ENCODE data around the gene SLC19A2.

The SLC19A2 gene

DNA sequence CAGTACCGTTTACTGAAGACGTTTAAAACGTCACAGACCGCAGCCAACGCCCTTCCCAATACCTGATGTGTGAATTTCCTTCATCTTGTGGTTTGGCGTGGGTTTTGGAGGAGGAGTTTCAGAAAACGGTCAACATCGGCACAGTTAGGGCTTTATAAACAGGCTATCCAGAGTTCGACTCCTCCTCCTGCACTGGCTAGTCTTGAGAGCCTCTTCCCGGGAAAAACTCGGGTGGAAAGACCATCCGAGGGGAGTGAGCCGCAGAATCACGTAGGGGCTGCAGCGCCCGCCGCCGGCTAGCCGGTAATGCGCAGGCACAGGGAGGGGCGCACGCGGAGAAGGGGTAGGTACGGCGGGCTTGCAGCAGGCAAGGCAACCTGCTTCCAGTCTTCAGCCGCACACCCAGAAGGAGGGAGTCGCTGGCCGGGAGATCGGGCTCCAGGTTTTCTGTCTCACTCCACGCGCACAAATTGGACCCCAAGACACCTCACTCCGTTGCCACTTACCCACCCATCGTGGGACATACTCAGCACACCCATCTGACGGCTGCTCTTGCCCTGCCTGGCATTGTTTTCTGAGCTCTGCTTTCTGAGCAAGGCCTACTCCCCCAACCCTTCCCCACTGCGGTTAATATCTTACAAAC, 25.4 kb downstream of the SLC19A2 start:
- Histone ChIP-seq H3K4me1 (ENCODE audit: control insufficient read depth, insufficient read depth, low read length) (no peaks in the 10 kb centered on the region), H3K27ac (ENCODE audit: insufficient read depth, low read depth, low read length, poor library complexity, severe bottlenecking) (no peak overlapping the region), H3K9me3 (ENCODE audit: control insufficient read depth, low read length) (peaks cover 6% of the 10 kb centered on the region), H3K27me3 (ENCODE audit: control insufficient read depth, insufficient read depth, low read length, poor library complexity, severe bottlenecking) (no peaks in the 10 kb centered on the region), H3K4me3 (ENCODE audit: insufficient read depth, low read depth, low read length) (no peak overlapping the region), H3K36me3 (ENCODE audit: control insufficient read depth, insufficient read depth, low read length) (no peaks in the 10 kb centered on the region)
- WGBS, 2 experiments = 90% methylated on average over 35 of the region's 35 CpGs

DNA sequence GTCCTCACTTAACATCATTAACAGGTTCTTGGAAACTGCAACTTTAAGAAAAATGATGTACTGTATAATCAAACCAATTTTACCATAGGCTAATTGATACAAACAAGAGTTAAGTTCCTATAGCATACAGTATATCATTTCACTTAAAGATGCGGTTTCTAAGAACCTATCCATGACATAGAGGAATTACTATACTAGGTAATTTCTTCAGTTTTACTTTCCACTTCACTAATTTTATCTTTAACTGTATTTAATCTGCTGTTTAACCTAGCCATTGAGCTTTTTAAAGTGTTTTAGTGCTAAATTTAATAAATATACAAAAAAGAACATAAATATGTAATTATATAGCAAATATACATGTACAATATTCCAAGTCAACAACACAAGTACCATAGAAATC, 28.3 kb downstream of the SLC19A2 start:
- H3K27ac ChIP-seq (ENCODE audit: insufficient read depth, low read depth, low read length, poor library complexity, severe bottlenecking) = no peak overlapping the region
- no peak overlapping the region for H3K4me3 ChIP-seq (ENCODE audit: insufficient read depth, low read depth, low read length)
- 83 to 100% methylated on average over 1 of the region's 1 CpG for WGBS, 2 experiments
- H3K4me1 ChIP-seq (ENCODE audit: control insufficient read depth, insufficient read depth, low read length) = no peaks in the 10 kb centered on the region
- H3K9me3 ChIP-seq (ENCODE audit: control insufficient read depth, low read length) = peaks cover 6% of the 10 kb centered on the region
- H3K27me3 ChIP-seq (ENCODE audit: control insufficient read depth, insufficient read depth, low read length, poor library complexity, severe bottlenecking) = no peaks in the 10 kb centered on the region
- H3K36me3 ChIP-seq (ENCODE audit: control insufficient read depth, insufficient read depth, low read length) = no peaks in the 10 kb centered on the region

DNA sequence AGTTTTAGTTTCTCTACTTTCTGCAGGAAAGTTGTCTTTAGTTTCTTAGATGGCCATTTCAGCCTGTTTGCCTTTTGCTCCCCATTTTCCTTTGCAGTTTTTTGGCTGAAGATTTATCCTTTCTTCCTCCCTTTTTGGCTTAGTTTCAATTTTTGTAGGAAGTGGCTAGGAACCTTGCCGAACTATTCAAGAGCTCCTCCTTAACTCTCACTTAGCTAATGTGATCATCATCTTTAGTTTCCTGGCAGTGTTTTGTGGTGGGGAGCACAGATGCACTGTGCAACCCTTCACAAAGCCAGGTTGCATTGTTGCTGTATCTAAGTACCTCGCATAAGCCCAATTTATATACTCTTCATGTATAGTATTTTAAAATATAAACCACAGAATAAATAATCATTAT, 29.7 kb downstream of the SLC19A2 start:
- no peaks in the 10 kb centered on the region for H3K4me1 ChIP-seq (ENCODE audit: control insufficient read depth, insufficient read depth, low read length)
- H3K9me3 ChIP-seq (ENCODE audit: control insufficient read depth, low read length) = peaks cover 6% of the 10 kb centered on the region
- no peaks in the 10 kb centered on the region for H3K36me3 ChIP-seq (ENCODE audit: control insufficient read depth, insufficient read depth, low read length)
- no peaks in the 10 kb centered on the region for H3K27me3 ChIP-seq (ENCODE audit: control insufficient read depth, insufficient read depth, low read length, poor library complexity, severe bottlenecking)
- H3K4me3 ChIP-seq (ENCODE audit: insufficient read depth, low read depth, low read length) = no peak overlapping the region
- H3K27ac ChIP-seq (ENCODE audit: insufficient read depth, low read depth, low read length, poor library complexity, severe bottlenecking) = no peak overlapping the region
- 91% methylated on average over 1 of the region's 2 CpGs; no CpG with 5 or more reads in 1 of the 2 experiments for WGBS, 2 experiments

DNA sequence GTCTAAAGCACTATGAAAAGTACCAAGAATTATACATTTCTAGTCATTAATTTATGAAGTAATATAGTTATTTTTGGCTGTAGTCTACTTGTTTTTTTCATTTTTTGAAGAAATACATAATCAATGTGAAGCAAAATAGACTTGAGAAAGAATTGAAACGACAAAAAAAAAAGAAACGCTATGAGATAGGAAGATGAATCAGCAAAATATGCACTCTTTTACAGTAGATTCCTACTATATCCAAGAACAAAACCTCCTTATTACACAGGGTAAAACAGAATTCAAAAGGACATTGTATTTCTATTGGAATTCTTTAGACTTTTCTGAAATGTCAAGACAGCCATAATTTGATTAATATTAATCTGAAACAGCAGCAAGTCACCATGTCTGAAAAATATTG, 32.8 kb downstream of the SLC19A2 start:
- no peak overlapping the region for H3K27ac ChIP-seq (ENCODE audit: insufficient read depth, low read depth, low read length, poor library complexity, severe bottlenecking)
- WGBS, 2 experiments = no CpG with 5 or more reads among the region's 2 CpGs
- H3K27me3 ChIP-seq (ENCODE audit: control insufficient read depth, insufficient read depth, low read length, poor library complexity, severe bottlenecking) = no peaks in the 10 kb centered on the region
- H3K4me1 ChIP-seq (ENCODE audit: control insufficient read depth, insufficient read depth, low read length) = no peaks in the 10 kb centered on the region
- no peaks in the 10 kb centered on the region for H3K36me3 ChIP-seq (ENCODE audit: control insufficient read depth, insufficient read depth, low read length)
- peaks cover 6% of the 10 kb centered on the region for H3K9me3 ChIP-seq (ENCODE audit: control insufficient read depth, low read length)
- H3K4me3 ChIP-seq (ENCODE audit: insufficient read depth, low read depth, low read length) = no peak overlapping the region

DNA sequence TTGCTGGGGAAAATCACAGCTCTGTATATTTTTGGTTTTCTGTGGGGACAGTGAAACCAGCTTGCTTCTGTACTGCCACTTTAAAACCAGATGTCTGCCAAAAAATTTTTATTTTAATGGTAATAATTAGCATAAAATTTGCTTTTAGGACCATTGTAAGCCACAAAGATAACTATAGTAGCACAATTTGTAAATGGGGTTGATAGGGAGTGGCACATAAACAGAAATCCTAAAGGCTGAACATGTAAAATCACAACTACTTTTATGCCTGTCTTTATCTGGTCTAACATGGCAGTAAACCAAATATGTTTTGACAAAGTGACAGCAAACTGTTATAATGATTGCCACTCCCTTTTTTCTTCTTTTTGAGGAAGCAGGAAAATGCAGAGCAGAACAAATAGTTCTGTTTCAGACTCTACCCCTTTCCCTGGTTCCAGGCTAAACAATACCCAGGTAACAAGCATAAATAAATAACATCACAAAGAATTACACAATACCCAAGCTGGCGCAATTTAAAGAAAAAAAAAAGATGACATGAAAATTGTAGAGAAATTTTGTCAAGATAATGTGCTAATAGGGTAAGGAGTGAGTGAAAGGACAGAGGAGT, 34.4 kb downstream of the SLC19A2 start:
- H3K36me3 ChIP-seq (ENCODE audit: control insufficient read depth, insufficient read depth, low read length) = no peaks in the 10 kb centered on the region
- WGBS, 2 experiments = 80 to 84% methylated on average over 1 of the region's 1 CpG
- H3K27me3 ChIP-seq (ENCODE audit: control insufficient read depth, insufficient read depth, low read length, poor library complexity, severe bottlenecking) = no peaks in the 10 kb centered on the region
- H3K9me3 ChIP-seq (ENCODE audit: control insufficient read depth, low read length) = no peaks in the 10 kb centered on the region
- H3K27ac ChIP-seq (ENCODE audit: insufficient read depth, low read depth, low read length, poor library complexity, severe bottlenecking) = no peak overlapping the region
- H3K4me1 ChIP-seq (ENCODE audit: control insufficient read depth, insufficient read depth, low read length) = no peaks in the 10 kb centered on the region
- H3K4me3 ChIP-seq (ENCODE audit: insufficient read depth, low read depth, low read length) = no peak overlapping the region

DNA sequence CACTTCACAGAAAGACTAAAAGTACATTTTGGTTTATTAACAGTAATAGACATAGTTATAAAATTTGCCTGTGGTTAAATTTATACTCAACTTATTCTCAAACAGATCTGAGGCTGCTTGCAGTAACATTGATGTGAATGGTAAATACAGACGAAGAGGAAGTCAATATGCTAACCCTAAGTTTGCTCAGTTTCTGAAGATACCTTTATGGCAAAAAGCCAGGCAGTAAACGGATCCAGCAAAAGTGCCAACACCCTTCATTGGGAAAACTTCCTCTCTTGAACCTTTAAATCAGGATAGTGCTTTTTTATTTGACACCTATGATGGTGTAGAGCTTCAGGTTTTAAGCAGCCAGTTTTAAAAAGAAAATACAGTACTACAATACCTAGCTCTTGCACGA, 41.8 kb downstream of the SLC19A2 start:
- H3K27me3 ChIP-seq (ENCODE audit: control insufficient read depth, insufficient read depth, low read length, poor library complexity, severe bottlenecking) = no peaks in the 10 kb centered on the region
- 90 to 91% methylated on average over 3 of the region's 3 CpGs for WGBS, 2 experiments
- no peak overlapping the region for H3K27ac ChIP-seq (ENCODE audit: insufficient read depth, low read depth, low read length, poor library complexity, severe bottlenecking)
- H3K36me3 ChIP-seq (ENCODE audit: control insufficient read depth, insufficient read depth, low read length) = no peaks in the 10 kb centered on the region
- no peak overlapping the region for H3K4me3 ChIP-seq (ENCODE audit: insufficient read depth, low read depth, low read length)
- H3K4me1 ChIP-seq (ENCODE audit: control insufficient read depth, insufficient read depth, low read length) = no peaks in the 10 kb centered on the region
- H3K9me3 ChIP-seq (ENCODE audit: control insufficient read depth, low read length) = no peaks in the 10 kb centered on the region

DNA sequence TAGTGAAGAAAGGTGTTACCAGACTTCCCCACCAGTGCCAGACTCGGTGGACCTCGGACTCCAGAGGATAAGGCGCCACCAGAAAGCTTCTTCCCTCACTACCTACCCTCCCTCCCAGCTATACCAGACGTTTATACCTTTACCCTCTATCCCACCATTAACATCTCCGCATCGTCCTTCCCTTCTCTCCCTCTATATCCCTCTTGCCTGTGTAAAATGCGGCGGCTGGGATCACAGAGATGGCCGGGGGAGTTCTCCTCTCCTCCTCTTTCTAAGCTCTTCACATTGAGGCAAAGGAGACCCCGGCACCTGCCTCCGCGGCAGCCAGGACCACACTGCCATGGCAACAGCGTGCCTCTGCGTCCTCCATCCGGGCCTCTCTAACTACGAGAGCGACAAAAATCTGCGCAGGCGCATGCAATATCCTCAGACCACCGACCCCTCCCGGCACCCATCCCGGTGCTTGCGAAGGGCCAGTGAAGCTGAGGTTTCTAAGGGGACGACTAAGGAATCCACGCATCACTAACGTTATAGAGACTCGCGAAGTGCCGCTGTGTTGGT, 58.6 kb downstream of the SLC19A2 start, which contains the start of gene CCDC181:
CCDC181 (minus strand) TSS at position 394 of the 561 bp plus-strand sequence. CDS start 2,547 bp downstream, outside the sequence.
- 1 to 2% methylated on average over 28 to 29 of the region's 29 CpGs for WGBS, 2 experiments
- H3K4me3 ChIP-seq (ENCODE audit: insufficient read depth, low read depth, low read length) = peak within 1 kb of the TSS; percentile 34
- H3K27me3 ChIP-seq (ENCODE audit: control insufficient read depth, insufficient read depth, low read length, poor library complexity, severe bottlenecking) = peaks cover 4% of the 10 kb centered on the region
- peaks cover 8% of the 10 kb centered on the region for H3K4me1 ChIP-seq (ENCODE audit: control insufficient read depth, insufficient read depth, low read length)
- H3K27ac ChIP-seq (ENCODE audit: insufficient read depth, low read depth, low read length, poor library complexity, severe bottlenecking) = peak within 1 kb of the TSS; percentile 19
- no peaks in the 10 kb centered on the region for H3K36me3 ChIP-seq (ENCODE audit: control insufficient read depth, insufficient read depth, low read length)
- no peaks in the 10 kb centered on the region for H3K9me3 ChIP-seq (ENCODE audit: control insufficient read depth, low read length)

DNA sequence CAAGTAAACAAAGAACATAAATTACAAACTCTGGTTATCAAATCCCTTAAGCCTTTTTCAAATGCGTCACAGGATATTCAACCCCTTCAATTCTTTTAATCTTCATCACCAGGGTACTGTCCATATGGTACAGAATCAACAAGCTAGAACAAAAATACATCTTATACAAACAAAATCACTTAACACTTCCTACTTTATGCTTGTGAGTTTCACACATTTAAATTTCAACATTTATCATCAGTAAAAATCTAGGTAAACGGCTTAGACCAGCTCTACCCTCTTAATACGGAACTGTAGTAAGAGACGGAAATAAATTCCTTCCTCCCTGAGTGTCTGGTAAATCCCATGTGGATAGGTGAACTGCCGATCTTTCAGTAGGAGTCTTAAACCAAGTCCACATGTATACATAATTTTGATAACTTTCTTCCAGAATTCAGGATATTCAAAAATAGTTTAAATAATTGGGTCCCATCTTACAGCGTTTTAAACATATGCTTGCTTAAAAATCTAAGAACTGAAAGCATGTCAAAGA, 59.5 kb downstream of the SLC19A2 start:
- Histone ChIP-seq H3K4me1 (ENCODE audit: control insufficient read depth, insufficient read depth, low read length) (peaks cover 8% of the 10 kb centered on the region), H3K27me3 (ENCODE audit: control insufficient read depth, insufficient read depth, low read length, poor library complexity, severe bottlenecking) (peaks cover 4% of the 10 kb centered on the region), H3K9me3 (ENCODE audit: control insufficient read depth, low read length) (no peaks in the 10 kb centered on the region), H3K4me3 (ENCODE audit: insufficient read depth, low read depth, low read length) (peak overlapping the region; percentile 34), H3K27ac (ENCODE audit: insufficient read depth, low read depth, low read length, poor library complexity, severe bottlenecking) (no peak overlapping the region), H3K36me3 (ENCODE audit: control insufficient read depth, insufficient read depth, low read length) (peaks cover 3% of the 10 kb centered on the region)
- 90 to 92% methylated on average over 4 to 5 of the region's 6 CpGs for WGBS, 2 experiments

DNA sequence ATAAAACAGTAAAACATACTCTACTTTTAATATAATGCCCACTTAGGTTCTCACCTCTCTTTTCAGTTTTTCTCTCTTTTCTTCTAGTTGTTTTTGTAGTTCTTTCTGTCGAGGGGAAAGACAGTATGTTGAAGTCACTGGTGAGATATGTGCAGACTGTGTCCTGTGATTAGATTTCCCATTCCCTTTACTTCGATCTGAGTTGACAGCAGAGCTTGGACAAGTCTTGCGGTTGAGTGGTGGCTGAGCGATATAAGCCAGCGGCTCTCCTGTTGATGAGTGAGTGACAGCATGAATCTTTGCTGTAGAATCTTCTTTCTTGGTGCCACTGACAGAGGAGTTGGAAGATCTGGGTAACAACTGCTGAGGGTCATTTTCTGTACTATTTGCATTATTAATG, 64.4 kb downstream of the SLC19A2 start:
- peaks cover 3% of the 10 kb centered on the region for H3K36me3 ChIP-seq (ENCODE audit: control insufficient read depth, insufficient read depth, low read length)
- H3K4me3 ChIP-seq (ENCODE audit: insufficient read depth, low read depth, low read length) = no peak overlapping the region
- no peaks in the 10 kb centered on the region for H3K27me3 ChIP-seq (ENCODE audit: control insufficient read depth, insufficient read depth, low read length, poor library complexity, severe bottlenecking)
- H3K9me3 ChIP-seq (ENCODE audit: control insufficient read depth, low read length) = no peaks in the 10 kb centered on the region
- H3K4me1 ChIP-seq (ENCODE audit: control insufficient read depth, insufficient read depth, low read length) = peaks cover 4% of the 10 kb centered on the region
- whole genome bisulfite sequencing, 2 experiments = 93 to 94% methylated on average over 5 of the region's 5 CpGs
- H3K27ac ChIP-seq (ENCODE audit: insufficient read depth, low read depth, low read length, poor library complexity, severe bottlenecking) = no peak overlapping the region

DNA sequence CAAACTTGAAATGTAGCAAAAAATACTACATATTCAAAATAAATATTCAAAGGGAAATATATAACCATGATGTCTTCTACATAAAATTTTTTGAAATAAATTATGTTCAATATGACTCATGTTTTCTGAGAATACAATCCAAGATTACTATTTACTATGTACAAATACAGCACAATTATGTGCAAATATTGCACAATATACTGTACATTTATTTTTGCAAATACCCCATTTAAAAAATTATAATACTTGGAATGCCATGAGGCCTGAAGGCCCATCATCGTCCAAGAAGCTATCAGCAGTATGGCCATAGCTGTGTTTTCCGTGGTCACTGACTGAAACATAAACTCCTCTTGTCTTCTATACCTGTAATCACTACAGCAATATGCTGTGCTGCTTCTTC, 70.8 kb downstream of the SLC19A2 start:
- Histone ChIP-seq H3K4me3 (ENCODE audit: insufficient read depth, low read depth, low read length) (no peak overlapping the region), H3K27ac (ENCODE audit: insufficient read depth, low read depth, low read length, poor library complexity, severe bottlenecking) (no peak overlapping the region), H3K4me1 (ENCODE audit: control insufficient read depth, insufficient read depth, low read length) (no peaks in the 10 kb centered on the region), H3K36me3 (ENCODE audit: control insufficient read depth, insufficient read depth, low read length) (no peaks in the 10 kb centered on the region), H3K9me3 (ENCODE audit: control insufficient read depth, low read length) (no peaks in the 10 kb centered on the region), H3K27me3 (ENCODE audit: control insufficient read depth, insufficient read depth, low read length, poor library complexity, severe bottlenecking) (no peaks in the 10 kb centered on the region)
- WGBS, 2 experiments = 89 to 91% methylated on average over 2 of the region's 2 CpGs

All from ectodermal cell (in vitro differentiated cells).